ENCODE results near the gene MYO3B. TPM values are rescaled to one million over a fixed set of nuclear protein-coding genes. Genes with fewer than 3 reads are reported as not detected.

MYO3B gene
- total and polyA plus RNA-seq, 11 donors: 0.09 to 0.19 (median 0.10) TPM; not detected in 8

- no peak for TF ChIP-seq CTCF (IDR thresholded peaks at IDR 0.05)
- TF ChIP-seq POLR2A (IDR thresholded peaks at IDR 0.05): no peak
- H3K4me3 ChIP-seq: no peak overlapping the region
- H3K27me3 ChIP-seq: peaks cover 0 to 8% (median 0%) of the 10 kb centered on the region in 9 donors
- H3K9me3 ChIP-seq: peaks cover 0 to 32% (median 0%) of the 10 kb centered on the region in 12 donors
- intact Hi-C loops (cut with DNase I): no loop called here
- H3K36me3 ChIP-seq: no peaks in the 10 kb centered on the region
- H3K4me1 ChIP-seq: no peaks in the 10 kb centered on the region
- 50 to 88% (median 62%) methylated on average over 3 of the region's 3 CpGs for WGBS, 4 donors
- DNase-seq: no peak
- ATAC-seq: no peak
- no peak overlapping the region for H3K27ac ChIP-seq
Observed at GRCh38 chr2:170292415-170292814, 114.5 kb downstream of the MYO3B start.

GRCh38 chr2:170297496-170297895 lies 119.5 kb downstream of the MYO3B start:
- DNase-seq (no peak), ATAC-seq (no peak)
- no peak for TF ChIP-seq CTCF (IDR thresholded peaks at IDR 0.05)
- TF ChIP-seq POLR2A (IDR thresholded peaks at IDR 0.05): no peak
- WGBS, 4 donors: 88 to 91% (median 90%) methylated on average over 3 of the region's 3 CpGs
- H3K4me3 ChIP-seq: no peak overlapping the region
- peaks cover 0 to 8% (median 0%) of the 10 kb centered on the region in 9 donors for H3K27me3 ChIP-seq
- intact Hi-C loops (cut with DNase I): no loop called here
- peaks cover 0 to 6% (median 0%) of the 10 kb centered on the region in 12 donors for H3K9me3 ChIP-seq
- no peak overlapping the region for H3K27ac ChIP-seq
- no peaks in the 10 kb centered on the region for H3K4me1 ChIP-seq
- H3K36me3 ChIP-seq: no peaks in the 10 kb centered on the region

- no peak overlapping the region for H3K27ac ChIP-seq
- no peak for ATAC-seq
- TF ChIP-seq CTCF (IDR thresholded peaks at IDR 0.05) (no peak), POLR2A (IDR thresholded peaks at IDR 0.05) (no peak)
- intact Hi-C loops (cut with DNase I): no loop called here
- DNase-seq: no peak
- H3K36me3 ChIP-seq: no peaks in the 10 kb centered on the region
- no peak overlapping the region for H3K4me3 ChIP-seq
- H3K9me3 ChIP-seq: peaks cover 0 to 6% (median 0%) of the 10 kb centered on the region in 12 donors
- H3K4me1 ChIP-seq: no peaks in the 10 kb centered on the region
- peaks cover 0 to 8% (median 0%) of the 10 kb centered on the region in 9 donors for H3K27me3 ChIP-seq
- 77 to 87% (median 84%) methylated on average over 1 of the region's 1 CpG for WGBS, 4 donors
Observed at GRCh38 chr2:170298115-170298514, 120.2 kb downstream of the MYO3B start.

- intact Hi-C loops (cut with DNase I): no loop called here
- no peak overlapping the region for H3K27ac ChIP-seq
- peaks cover 0 to 6% (median 0%) of the 10 kb centered on the region in 12 donors for H3K9me3 ChIP-seq
- no peak overlapping the region for H3K4me3 ChIP-seq
- DNase-seq (no peak), ATAC-seq (no peak)
- H3K36me3 ChIP-seq: no peaks in the 10 kb centered on the region
- no peaks in the 10 kb centered on the region for H3K4me1 ChIP-seq
- H3K27me3 ChIP-seq: peaks cover 0 to 8% (median 0%) of the 10 kb centered on the region in 9 donors
- TF ChIP-seq CTCF (IDR thresholded peaks at IDR 0.05) (no peak), POLR2A (IDR thresholded peaks at IDR 0.05) (no peak)
Observed at GRCh38 chr2:170298861-170299429, 121.0 kb downstream of the MYO3B start.
